ENCODE data around the gene EIF4A3. TPM values are rescaled to one million over a fixed set of nuclear protein-coding genes. Genes with fewer than 3 reads are reported as not detected.
A peak's percentile ranks its signal among the peaks of the same experiment; 100 is the strongest.

Gene EIF4A3
- total RNA-seq: 10 to 100 TPM; 86.2 to 88.6 (median 88.0) TPM
- 78.3 TPM for total RNA-seq (2013)

GRCh38 chr17:80147035-80147822 lies at the start of gene EIF4A3:
EIF4A3 (minus strand) TSS chr17:80147128; CDS start chr17:80146961, 167 bp downstream.
- H3K36me3 Mint-ChIP-seq: no peaks in the 10 kb centered on the region
- peaks cover 22 to 31% of the 10 kb centered on the region in 2 donors for H3K4me1 Mint-ChIP-seq
- no peaks in the 10 kb centered on the region for H3K27me3 ChIP-seq (ENCODE audit: control insufficient read depth, insufficient read depth, low read length)
- H3K9me3 Mint-ChIP-seq: no peaks in the 10 kb centered on the region
- H3K27me3 Mint-ChIP-seq (ENCODE audit: low read depth in 2 of 2): no peaks in the 10 kb centered on the region
- H3K4me1 ChIP-seq (ENCODE audit: control insufficient read depth, insufficient read depth, low read length): peaks cover 29% of the 10 kb centered on the region
- DNase-seq: peak; percentile 90 to 99
- peak; percentile 91 to 98 (median 92) for ATAC-seq
- intact Hi-C loops (cut with micrococcal nuclease): loop anchor here (2.0 kb wide), 1 partner anchor 116 kb away; no protein-coding TSS in a partner anchor
- H3K27ac Mint-ChIP-seq: peak within 1 kb of the TSS; percentile 73 to 93
- H3K27ac ChIP-seq (ENCODE audit: low read length): peak within 1 kb of the TSS; percentile 85
- peak within 1 kb of the TSS; percentile 96 for H3K4me3 Mint-ChIP-seq
- under 1% methylated on average over 90 of the region's 90 CpGs for WGBS (ENCODE audit: insufficient coverage)
- H3K9me3 ChIP-seq (ENCODE audit: control insufficient read depth, insufficient read depth, low read length): peaks cover 5% of the 10 kb centered on the region
- H3K4me3 ChIP-seq (ENCODE audit: low read length): peak within 1 kb of the TSS; percentile 83
- TF ChIP-seq CTCF (IDR thresholded peaks at IDR 0.05): no peak
- H3K36me3 ChIP-seq (ENCODE audit: control insufficient read depth, insufficient read depth, low read length): peaks cover 15% of the 10 kb centered on the region

- no peak overlapping the region for H3K4me3 Mint-ChIP-seq
- DNase-seq: no peak
- H3K9me3 ChIP-seq (ENCODE audit: control insufficient read depth, insufficient read depth, low read length): no peaks in the 10 kb centered on the region
- no peaks in the 10 kb centered on the region for H3K27me3 ChIP-seq (ENCODE audit: control insufficient read depth, insufficient read depth, low read length)
- peaks cover 0 to 7% of the 10 kb centered on the region in 2 donors for H3K27me3 Mint-ChIP-seq (ENCODE audit: low read depth in 2 of 2)
- ATAC-seq: no peak
- H3K36me3 ChIP-seq (ENCODE audit: control insufficient read depth, insufficient read depth, low read length): no peaks in the 10 kb centered on the region
- intact Hi-C loops (cut with micrococcal nuclease): loop anchor here (1.0 kb wide), 1 partner anchor 57 kb away; no protein-coding TSS in a partner anchor
- no peaks in the 10 kb centered on the region for H3K4me1 ChIP-seq (ENCODE audit: control insufficient read depth, insufficient read depth, low read length)
- H3K27ac Mint-ChIP-seq: no peak overlapping the region
- no peak overlapping the region for H3K27ac ChIP-seq (ENCODE audit: low read length)
- WGBS (ENCODE audit: insufficient coverage): 95% methylated on average over 7 of the region's 7 CpGs
- H3K9me3 Mint-ChIP-seq: no peaks in the 10 kb centered on the region
- H3K4me1 Mint-ChIP-seq: no peaks in the 10 kb centered on the region
- H3K4me3 ChIP-seq (ENCODE audit: low read length): no peak overlapping the region
- no peaks in the 10 kb centered on the region for H3K36me3 Mint-ChIP-seq
- TF ChIP-seq CTCF (IDR thresholded peaks at IDR 0.05): no peak
These were observed 49.7 kb upstream of the EIF4A3 start for GRCh38 chr17:80196652-80197051.

GRCh38 chr17:80195671-80196529 lies 49.0 kb upstream of the EIF4A3 start:
- H3K4me1 ChIP-seq (ENCODE audit: control insufficient read depth, insufficient read depth, low read length): no peaks in the 10 kb centered on the region
- Mint-ChIP-seq H3K27me3 (ENCODE audit: low read depth in 2 of 2) (peaks cover 0 to 7% of the 10 kb centered on the region in 2 donors), H3K4me1 (no peaks in the 10 kb centered on the region), H3K9me3 (no peaks in the 10 kb centered on the region), H3K27ac (no peak overlapping the region), H3K36me3 (no peaks in the 10 kb centered on the region), H3K4me3 (no peak overlapping the region)
- no peak overlapping the region for H3K27ac ChIP-seq (ENCODE audit: low read length)
- H3K27me3 ChIP-seq (ENCODE audit: control insufficient read depth, insufficient read depth, low read length): no peaks in the 10 kb centered on the region
- H3K36me3 ChIP-seq (ENCODE audit: control insufficient read depth, insufficient read depth, low read length): no peaks in the 10 kb centered on the region
- intact Hi-C loops (cut with micrococcal nuclease): loop anchor here (1.0 kb wide), 1 partner anchor 57 kb away; no protein-coding TSS in a partner anchor
- peak; percentile 65 to 78 for DNase-seq
- ATAC-seq: peak; percentile 53 to 70 (median 59)
- 65% methylated on average over 27 of the region's 27 CpGs for WGBS (ENCODE audit: insufficient coverage)
- H3K9me3 ChIP-seq (ENCODE audit: control insufficient read depth, insufficient read depth, low read length): no peaks in the 10 kb centered on the region
- TF ChIP-seq CTCF (IDR thresholded peaks at IDR 0.05): peak; percentile 99
- H3K4me3 ChIP-seq (ENCODE audit: low read length): no peak overlapping the region
